Mucosa of rectum (tissue), 2 donors: Measurements from ENCODE around the gene MASTL.
"Not testable (repeated sequence)": the region's sequence is repeated elsewhere in the genome, so short reads cannot be mapped to it uniquely, and the experiment has no call there.

Experiments
- H3K27ac ChIP-seq, 2 donors: one replicate each; pipeline ENCODE4 v1.7.0; 2013; ENCODE audit warnings: inconsistent platforms in 2 of 2, low read depth in 2 of 2, low read length in 2 of 2
- H3K27me3 ChIP-seq, 2 donors: one replicate each; pipeline ENCODE4 v1.7.0; 2013; ENCODE audit warnings: low read length in 2 of 2; ENCODE audit not compliant: control insufficient read depth in 2 of 2, insufficient read depth in 2 of 2
- H3K36me3 ChIP-seq, 2 donors: one replicate each; pipeline ENCODE4 v1.7.0; 2013; ENCODE audit warnings: low read length in 2 of 2; ENCODE audit not compliant: control insufficient read depth in 2 of 2, insufficient read depth in 2 of 2
- H3K4me1 ChIP-seq, 2 donors: one replicate each; pipeline ENCODE4 v1.7.0; 2013; ENCODE audit warnings: low read length in 2 of 2, mild to moderate bottlenecking in 1 of 2; ENCODE audit not compliant: control insufficient read depth in 2 of 2, insufficient read depth in 2 of 2
- H3K4me3 ChIP-seq, 2 donors: one replicate each; pipeline ENCODE4 v1.7.0; 2013; ENCODE audit warnings: low read length in 2 of 2
- H3K9ac ChIP-seq, 2 donors: one replicate each; pipeline ENCODE4 v1.7.0; 2013; ENCODE audit warnings: low read length in 2 of 2, low read depth in 1 of 2, mild to moderate bottlenecking in 1 of 2
- H3K9me3 ChIP-seq, 2 donors: one replicate each; pipeline ENCODE4 v1.7.0; 2013; ENCODE audit warnings: low read length in 2 of 2; ENCODE audit not compliant: control insufficient read depth in 2 of 2
- donor health status: healthy.
- donor health status: Normal muscosa, but diverticular disease.

MASTL gene

DNA sequence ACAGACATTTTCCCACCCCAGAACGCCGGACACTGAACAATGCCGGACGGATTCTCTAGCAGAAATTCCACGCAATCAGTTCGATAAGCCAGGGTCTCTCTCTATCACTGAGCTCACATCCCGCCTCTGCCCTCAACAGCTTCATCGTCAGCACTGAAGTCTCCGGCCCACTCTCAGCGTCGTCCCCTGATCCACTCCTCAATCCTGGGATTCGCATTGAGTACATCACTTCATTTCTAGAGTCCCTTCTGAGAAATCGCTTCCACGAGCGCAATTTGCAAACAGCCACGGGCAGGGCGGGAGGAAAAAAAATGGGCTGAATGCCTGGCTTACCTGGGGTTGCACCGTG is 1.3 kb upstream of the MASTL start:
- Histone ChIP-seq H3K4me3 (peak overlapping the region; percentile 98 to 99), H3K4me1 (peaks cover 14 to 18% of the 10 kb centered on the region in 2 donors), H3K9ac (peak overlapping the region; percentile 89 to 100), H3K9me3 (no peaks in the 10 kb centered on the region), H3K27me3 (no peaks in the 10 kb centered on the region), H3K36me3 (peaks cover 5% of the 10 kb centered on the region in 2 donors), H3K27ac (peak overlapping the region; percentile 98 to 100)

GRCh38 chr10:27156566-27156965 is 1.4 kb downstream of the MASTL start:
- not testable (repeated sequence) for H3K27me3 ChIP-seq, H3K9me3 ChIP-seq
- Histone ChIP-seq H3K27ac (peak overlapping the region; percentile 53 to 98), H3K36me3 (peaks cover 7 to 10% of the 10 kb centered on the region in 2 donors), H3K4me1 (peaks cover 14 to 18% of the 10 kb centered on the region in 2 donors), H3K9ac (peak overlapping the region; percentile 88 to 89), H3K4me3 (peak overlapping the region in 1 of 2 donors; percentile 98)

GRCh38 chr10:27157150-27157549 is 2.0 kb downstream of the MASTL start:
- Histone ChIP-seq H3K36me3 (peaks cover 7 to 10% of the 10 kb centered on the region in 2 donors), H3K9me3 (no peaks in the 10 kb centered on the region), H3K4me3 (no peak overlapping the region), H3K9ac (no peak overlapping the region), H3K27ac (no peak overlapping the region), H3K27me3 (no peaks in the 10 kb centered on the region), H3K4me1 (peaks cover 12 to 18% of the 10 kb centered on the region in 2 donors)

- Histone ChIP-seq H3K27me3 (no peaks in the 10 kb centered on the region), H3K36me3 (peaks cover 7 to 10% of the 10 kb centered on the region in 2 donors), H3K4me1 (peaks cover 4 to 5% of the 10 kb centered on the region in 2 donors), H3K27ac (no peak overlapping the region), H3K9ac (no peak overlapping the region), H3K4me3 (no peak overlapping the region), H3K9me3 (no peaks in the 10 kb centered on the region)
Observed at GRCh38 chr10:27158421-27158820, 3.3 kb downstream of the MASTL start.

- no peak overlapping the region for H3K4me3 ChIP-seq
- H3K27me3 ChIP-seq, result no peaks in the 10 kb centered on the region
- H3K9ac ChIP-seq, result no peak overlapping the region
- H3K27ac ChIP-seq, result no peak overlapping the region
- peaks cover 32 to 39% of the 10 kb centered on the region in 2 donors for H3K36me3 ChIP-seq
- H3K9me3 ChIP-seq, result no peaks in the 10 kb centered on the region
- H3K4me1 ChIP-seq, result no peaks in the 10 kb centered on the region
Observed at GRCh38 chr10:27169849-27170248, 14.7 kb downstream of the MASTL start.

DNA sequence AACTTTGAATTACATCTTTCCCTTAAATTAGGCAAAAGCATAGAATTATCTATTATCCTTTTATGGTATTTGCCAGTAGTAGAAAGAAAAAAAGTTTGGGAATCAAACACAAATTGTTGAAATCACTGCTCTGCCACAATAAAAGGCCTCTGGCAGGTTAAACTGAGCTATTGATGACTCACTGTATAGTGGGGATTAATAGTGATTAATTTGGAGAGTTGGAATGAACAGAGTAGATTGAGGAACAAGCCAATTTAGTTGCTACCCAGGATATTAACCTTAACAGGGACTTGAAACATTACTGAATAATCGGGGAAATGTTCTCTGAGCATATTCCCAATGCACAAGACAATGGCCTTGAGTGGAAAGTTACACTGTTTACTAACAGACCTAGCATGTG is 33.1 kb downstream of the MASTL start:
- no peaks in the 10 kb centered on the region for H3K9me3 ChIP-seq
- no peaks in the 10 kb centered on the region for H3K27me3 ChIP-seq
- H3K36me3 ChIP-seq, result peaks cover 5 to 7% of the 10 kb centered on the region in 2 donors
- no peak overlapping the region for H3K9ac ChIP-seq
- no peaks in the 10 kb centered on the region for H3K4me1 ChIP-seq
- no peak overlapping the region for H3K27ac ChIP-seq
- no peak overlapping the region for H3K4me3 ChIP-seq

- no peaks in the 10 kb centered on the region for H3K9me3 ChIP-seq
- H3K4me1 ChIP-seq, result no peaks in the 10 kb centered on the region
- no peak overlapping the region for H3K27ac ChIP-seq
- H3K4me3 ChIP-seq, result no peak overlapping the region
- no peaks in the 10 kb centered on the region for H3K27me3 ChIP-seq
- H3K36me3 ChIP-seq, result peaks cover 5 to 7% of the 10 kb centered on the region in 2 donors
- no peak overlapping the region for H3K9ac ChIP-seq
Observed at GRCh38 chr10:27188897-27189296, 33.7 kb downstream of the MASTL start.

GRCh38 chr10:27190508-27190907 is 35.4 kb downstream of the MASTL start:
- Histone ChIP-seq H3K36me3 (peaks cover 5 to 10% of the 10 kb centered on the region in 2 donors), H3K4me3 (no peak overlapping the region), H3K9ac (no peak overlapping the region), H3K4me1 (no peaks in the 10 kb centered on the region), H3K9me3 (no peaks in the 10 kb centered on the region), H3K27me3 (no peaks in the 10 kb centered on the region), H3K27ac (no peak overlapping the region)

DNA sequence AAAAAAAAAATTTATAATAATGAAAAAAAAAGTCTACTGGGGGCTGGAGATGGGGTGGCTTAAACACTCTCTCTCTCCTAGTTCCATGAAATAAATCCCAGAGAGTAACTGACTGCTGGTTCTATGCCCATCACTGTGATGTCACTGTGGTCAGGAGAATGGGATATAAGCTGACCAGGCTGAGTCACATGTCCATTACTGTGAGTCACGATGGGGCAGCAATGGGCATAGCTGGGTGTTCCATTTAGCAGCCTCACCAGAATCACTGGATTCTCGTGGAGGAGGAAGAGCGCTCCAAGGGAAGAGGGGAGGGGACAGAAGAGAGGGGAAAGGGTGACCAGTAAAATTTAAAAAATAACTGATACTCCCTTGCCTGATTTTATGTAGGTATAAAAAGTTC is 37.1 kb downstream of the MASTL start:
- H3K4me3 ChIP-seq, result no peak overlapping the region
- H3K4me1 ChIP-seq, result no peaks in the 10 kb centered on the region
- no peaks in the 10 kb centered on the region for H3K9me3 ChIP-seq
- H3K36me3 ChIP-seq, result peaks cover 12 to 14% of the 10 kb centered on the region in 2 donors
- H3K27ac ChIP-seq, result no peak overlapping the region
- H3K9ac ChIP-seq, result no peak overlapping the region
- no peaks in the 10 kb centered on the region for H3K27me3 ChIP-seq

- Histone ChIP-seq H3K27me3 (no peaks in the 10 kb centered on the region), H3K4me1 (no peaks in the 10 kb centered on the region), H3K4me3 (no peak overlapping the region), H3K27ac (no peak overlapping the region), H3K36me3 (peaks cover 36 to 39% of the 10 kb centered on the region in 2 donors), H3K9me3 (no peaks in the 10 kb centered on the region), H3K9ac (no peak overlapping the region)
Observed at GRCh38 chr10:27197980-27198620, 42.9 kb downstream of the MASTL start.
